CD4-positive, alpha-beta T cell treated with Interleukin-17A for 1 hour (primary cell): Measurements from ENCODE around the gene TMEM42.

ENCODE experiments used
- DNase-seq: peaks from one replicate; pipeline ENCODE4 v3.0.0-alpha.2; 2020

The TMEM42 gene

DNA sequence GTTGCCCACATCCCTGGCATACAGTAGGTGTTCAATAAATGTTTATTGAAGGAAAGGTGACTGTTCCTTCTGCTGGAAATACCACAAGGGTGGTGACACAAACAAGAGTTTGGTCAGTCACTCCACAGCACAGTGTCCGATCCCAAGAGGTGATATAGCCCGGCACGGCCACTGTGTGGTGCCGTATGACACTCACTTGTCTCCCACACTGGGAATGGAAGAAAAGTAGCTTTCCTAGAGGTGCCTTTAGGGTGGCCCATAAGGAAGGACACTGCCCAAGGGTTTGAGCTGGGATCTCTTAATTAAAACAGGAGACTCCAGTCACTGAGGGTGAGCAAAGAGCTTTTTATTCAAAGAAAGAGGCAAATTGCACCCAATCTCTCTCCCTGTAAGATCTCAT, 53.2 kb downstream of the TMEM42 start:
- no peak for DNase-seq
